ENCODE measurements around the gene YBEY. TPM values are rescaled to one million over a fixed set of nuclear protein-coding genes. Genes with fewer than 3 reads are reported as not detected.

YBEY gene
- total RNA-seq, 3 donors from 2014 or later, result 10.5 to 20.8 (median 17.1) TPM

GRCh38 chr21:46295996-46296752 is 10.0 kb downstream of the YBEY start:
- Histone ChIP-seq H3K36me3 (ENCODE audit: low read depth) (no peaks in the 10 kb centered on the region), H3K4me1 (ENCODE audit: low read depth) (peaks cover 8% of the 10 kb centered on the region), H3K9me3 (no peaks in the 10 kb centered on the region), H3K4me3 (no peak overlapping the region)
- intact Hi-C loops (cut with DNase I, micrococcal nuclease), result no loop called here
- TF ChIP-seq, protein P1, sequence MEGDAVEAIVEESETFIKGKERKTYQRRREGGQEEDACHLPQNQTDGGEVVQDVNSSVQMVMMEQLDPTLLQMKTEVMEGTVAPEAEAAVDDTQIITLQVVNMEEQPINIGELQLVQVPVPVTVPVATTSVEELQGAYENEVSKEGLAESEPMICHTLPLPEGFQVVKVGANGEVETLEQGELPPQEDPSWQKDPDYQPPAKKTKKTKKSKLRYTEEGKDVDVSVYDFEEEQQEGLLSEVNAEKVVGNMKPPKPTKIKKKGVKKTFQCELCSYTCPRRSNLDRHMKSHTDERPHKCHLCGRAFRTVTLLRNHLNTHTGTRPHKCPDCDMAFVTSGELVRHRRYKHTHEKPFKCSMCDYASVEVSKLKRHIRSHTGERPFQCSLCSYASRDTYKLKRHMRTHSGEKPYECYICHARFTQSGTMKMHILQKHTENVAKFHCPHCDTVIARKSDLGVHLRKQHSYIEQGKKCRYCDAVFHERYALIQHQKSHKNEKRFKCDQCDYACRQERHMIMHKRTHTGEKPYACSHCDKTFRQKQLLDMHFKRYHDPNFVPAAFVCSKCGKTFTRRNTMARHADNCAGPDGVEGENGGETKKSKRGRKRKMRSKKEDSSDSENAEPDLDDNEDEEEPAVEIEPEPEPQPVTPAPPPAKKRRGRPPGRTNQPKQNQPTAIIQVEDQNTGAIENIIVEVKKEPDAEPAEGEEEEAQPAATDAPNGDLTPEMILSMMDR (IDR thresholded peaks at IDR 0.05), result no peak
- ATAC-seq, result peak; percentile 81
- peak; percentile 75 to 86 (median 76) for DNase-seq

DNA sequence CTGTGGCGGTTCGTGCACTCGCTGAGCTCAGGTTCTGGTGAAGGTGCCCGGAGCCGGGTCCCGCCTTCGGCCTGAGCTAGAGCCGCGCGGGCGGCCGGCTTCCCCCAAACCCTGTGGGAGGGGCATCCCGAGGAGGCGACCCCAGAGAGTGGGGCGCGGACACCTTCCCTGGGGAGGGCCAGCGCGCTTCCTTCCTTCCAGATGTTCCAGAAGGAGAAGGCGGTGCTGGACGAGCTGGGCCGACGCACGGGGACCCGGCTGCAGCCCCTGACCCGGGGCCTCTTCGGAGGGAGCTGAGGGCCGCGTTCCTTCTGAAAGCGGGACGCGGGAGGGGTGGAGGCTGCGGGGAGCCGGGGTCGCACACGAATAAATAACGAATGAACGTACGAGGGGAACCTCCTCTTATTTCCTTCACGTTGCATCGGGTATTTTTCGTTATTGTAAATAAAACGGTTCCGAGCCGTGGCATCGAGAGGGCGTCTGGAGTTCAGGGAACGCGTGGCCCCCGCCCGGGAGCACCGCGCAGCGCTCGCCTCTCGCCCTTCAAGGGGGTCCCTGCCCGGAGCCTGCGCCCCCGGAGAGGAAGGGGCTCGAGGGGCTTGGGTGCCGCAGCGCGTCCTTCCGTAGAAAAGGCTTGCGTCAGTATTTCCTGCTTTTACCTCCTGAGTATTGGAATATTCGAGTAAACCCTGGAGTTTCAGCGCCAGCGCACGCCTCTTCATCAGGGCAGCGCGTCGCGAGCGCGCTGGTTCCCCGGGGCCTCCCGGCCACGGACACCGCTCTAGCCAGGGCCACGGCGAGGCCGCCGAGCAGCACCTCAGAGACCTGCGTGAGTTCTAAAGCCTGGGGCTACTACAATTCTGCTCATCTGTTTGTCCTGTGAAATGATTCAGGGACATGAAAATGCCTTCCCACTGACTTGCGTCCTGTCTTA is 11.5 kb downstream of the YBEY start:
- DNase-seq (peak in 1 of 3 donors; percentile 48), ATAC-seq (peak; percentile 57)
- Histone ChIP-seq H3K36me3 (ENCODE audit: low read depth) (no peaks in the 10 kb centered on the region), H3K4me3 (no peak overlapping the region), H3K9me3 (no peaks in the 10 kb centered on the region), H3K4me1 (ENCODE audit: low read depth) (peaks cover 8% of the 10 kb centered on the region)
- TF ChIP-seq, protein P1 (IDR thresholded peaks at IDR 0.05), result no peak
- intact Hi-C loops (cut with DNase I, micrococcal nuclease), result no loop called here

DNA sequence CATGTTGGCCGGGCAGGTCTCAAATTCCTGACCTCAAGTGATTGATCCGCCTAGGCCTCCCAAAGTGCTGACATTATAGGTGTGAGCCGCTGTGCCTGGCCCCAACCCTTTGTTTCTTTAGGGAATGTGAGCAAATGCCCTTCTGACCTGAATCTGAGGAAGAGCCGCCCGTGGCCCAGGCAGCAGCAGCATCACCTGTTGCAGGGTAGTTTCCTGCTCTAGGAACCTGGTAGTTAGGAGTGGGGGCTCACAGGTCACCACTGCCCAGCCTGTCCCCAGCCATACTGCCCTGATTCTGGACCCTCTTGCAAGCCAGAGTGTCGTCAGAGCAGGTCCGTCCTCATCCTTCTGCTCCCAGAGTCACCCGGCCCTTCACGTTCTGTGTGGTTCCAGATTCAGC is 13.0 kb downstream of the YBEY start:
- ATAC-seq (no peak), DNase-seq (no peak)
- intact Hi-C loops (cut with DNase I, micrococcal nuclease), result no loop called here
- TF ChIP-seq, protein P1 (IDR thresholded peaks at IDR 0.05), result no peak
- Histone ChIP-seq H3K9me3 (no peaks in the 10 kb centered on the region), H3K36me3 (ENCODE audit: low read depth) (no peaks in the 10 kb centered on the region), H3K4me3 (no peak overlapping the region), H3K4me1 (ENCODE audit: low read depth) (peaks cover 8% of the 10 kb centered on the region)

GRCh38 chr21:46301759-46302158 is 15.6 kb downstream of the YBEY start:
- H3K9me3 ChIP-seq, result no peaks in the 10 kb centered on the region
- TF ChIP-seq, protein P1 (IDR thresholded peaks at IDR 0.05), result no peak
- intact Hi-C loops (cut with DNase I, micrococcal nuclease), result no loop called here
- H3K4me3 ChIP-seq, result no peak overlapping the region
- H3K4me1 ChIP-seq (ENCODE audit: low read depth), result peaks cover 8% of the 10 kb centered on the region
- ATAC-seq (no peak), DNase-seq (no peak)
- H3K36me3 ChIP-seq (ENCODE audit: low read depth), result no peaks in the 10 kb centered on the region

GRCh38 chr21:46304437-46304836 is 18.3 kb downstream of the YBEY start:
- no peaks in the 10 kb centered on the region for H3K4me1 ChIP-seq (ENCODE audit: low read depth)
- no peaks in the 10 kb centered on the region for H3K36me3 ChIP-seq (ENCODE audit: low read depth)
- no peak for ATAC-seq
- no peaks in the 10 kb centered on the region for H3K9me3 ChIP-seq
- no peak overlapping the region for H3K4me3 ChIP-seq
- no peak for DNase-seq
- intact Hi-C loops (cut with DNase I, micrococcal nuclease), result no loop called here
- TF ChIP-seq, protein P1 (IDR thresholded peaks at IDR 0.05), result no peak

Measured in mucosa of descending colon (tissue), 3 donors.